Upper lobe of left lung (tissue), 6 donors: ENCODE results near the gene FRAS1. TPM values are rescaled to one million over a fixed set of nuclear protein-coding genes. Genes with fewer than 3 reads are reported as not detected.

Experiments used
- ATAC-seq, 2 donors: fragments of 200-7000 bp; cut with Tn5 transposase; one replicate each; pipeline ENCODE4 v1.9.1; 2022; ENCODE audit warnings: mild to moderate bottlenecking in 2 of 2, moderate library complexity in 2 of 2; ENCODE audit not compliant: low FRiP score in 2 of 2
- DNase-seq, 2 donors: peaks; one replicate each; pipeline ENCODE4 v3.0.0-alpha.2; 2019 to 2020
- H3K27ac ChIP-seq, 4 donors: fragments of 200-600 bp; sonication (generic); one replicate each; pipeline ENCODE4 v1.5.1; 2016 to 2019
- H3K27me3 ChIP-seq, 4 donors: fragments of 200-600 bp; sonication (generic); one replicate each; pipeline ENCODE4 v1.5.1; 2017 to 2019
- H3K36me3 ChIP-seq, 4 donors: fragments of 200-600 bp; sonication (generic); one replicate each; pipeline ENCODE4 v1.5.1; 2016 to 2019
- H3K4me1 ChIP-seq, 4 donors: fragments of 200-600 bp; sonication (generic); one replicate each; pipeline ENCODE4 v1.5.1; 2018 to 2019
- H3K4me3 ChIP-seq, 4 donors: fragments of 200-600 bp; sonication (generic); one replicate each; pipeline ENCODE4 v1.5.1; 2017 to 2019; ENCODE audit warnings: mild to moderate bottlenecking in 2 of 4, moderate library complexity in 1 of 4
- H3K9me3 ChIP-seq, 4 donors: fragments of 200-600 bp; sonication (generic); one replicate each; pipeline ENCODE4 v1.5.1; 2018 to 2019
- EP300 ChIP-seq, 4 donors: sonication (generic); formaldehyde crosslinking; IDR thresholded peaks; one replicate each; pipeline ENCODE4 v1.5.1; 2017; ENCODE audit warnings: antibody characterized with exemption in 4 of 4, control low read depth in 2 of 4
- POLR2A ChIP-seq, 4 donors: fragments of 450-650 bp; IDR thresholded peaks; one replicate each; pipeline ENCODE4 v1.5.1; 2016 to 2017; ENCODE audit warnings: antibody characterized with exemption in 4 of 4, mild to moderate bottlenecking in 2 of 4
- POLR2AphosphoS5 ChIP-seq, 2 donors: sonication (generic); formaldehyde crosslinking; IDR thresholded peaks; one replicate each; pipeline ENCODE4 v1.5.1; 2017; ENCODE audit warnings: antibody characterized with exemption in 2 of 2
- WGBS, 2 donors: methylation state at CpG; one replicate each; pipeline ENCODE4 v1.1.5; 2017 to 2018; 5-methylcytosine and 5-hydroxymethylcytosine counted together
- total RNA-seq, 6 donors: library from RNA; depleted of rRNA in 4 of 6; stranded (reverse); fragments of >200 nt in 4 of 6; gene quantifications; one replicate each; pipeline versions ENCODE4 v1.1.0 to v1.2.1, GENCODE V29; 2016 to 2021
- TF ChIP-seq, protein P1 (sequence below), 6 experiments: fragments of 450-650 bp in 4 of 6; fragments of 200-600 bp in 2 of 6; sonication (generic) in 2 of 6; IDR thresholded peaks; one replicate each; pipeline ENCODE4 v1.5.1; 2016 to 2019; ENCODE audit warnings: antibody characterized with exemption in 6 of 6
- donor health status: DM: no; HTN: no; CAD: no; lungs with moderate emphysema.
- donor health status: DM: no; HTN: yes; CAD: no; lungs with severe emphysema.

The FRAS1 gene
- total RNA-seq, 6 donors from 2014 or later, result 3.9 to 11.2 (median 6.7) TPM

DNA sequence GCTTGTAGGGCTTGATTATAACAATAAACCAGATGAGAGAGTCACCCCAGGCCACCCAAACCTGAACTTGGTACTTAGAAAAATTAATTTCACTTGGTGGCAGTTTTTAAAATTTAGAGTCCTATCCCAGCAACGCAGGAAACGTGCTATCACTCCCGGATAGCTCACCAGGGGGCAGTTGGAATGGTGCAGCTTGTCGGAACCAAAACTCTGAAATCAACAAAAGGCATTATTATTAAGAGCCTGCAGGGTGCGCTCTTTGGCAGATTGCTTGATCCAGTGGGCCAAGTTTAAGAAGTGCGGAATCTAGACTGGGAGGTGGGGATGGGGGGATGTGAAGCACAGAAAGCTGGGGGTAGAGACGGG is 2.4 kb downstream of the FRAS1 start:
- Histone ChIP-seq H3K4me3 (peak overlapping the region in 3 of 4 donors; percentile 47 to 65 (median 64)), H3K27ac (peak overlapping the region in 2 of 4 donors; percentile 70 to 79), H3K27me3 (peaks cover 0 to 17% (median 6%) of the 10 kb centered on the region in 4 donors), H3K4me1 (peaks cover 13 to 33% (median 32%) of the 10 kb centered on the region in 4 donors), H3K9me3 (no peaks in the 10 kb centered on the region), H3K36me3 (no peaks in the 10 kb centered on the region)
- no peak for TF ChIP-seq POLR2A (IDR thresholded peaks at IDR 0.05)
- TF ChIP-seq, protein P1, sequence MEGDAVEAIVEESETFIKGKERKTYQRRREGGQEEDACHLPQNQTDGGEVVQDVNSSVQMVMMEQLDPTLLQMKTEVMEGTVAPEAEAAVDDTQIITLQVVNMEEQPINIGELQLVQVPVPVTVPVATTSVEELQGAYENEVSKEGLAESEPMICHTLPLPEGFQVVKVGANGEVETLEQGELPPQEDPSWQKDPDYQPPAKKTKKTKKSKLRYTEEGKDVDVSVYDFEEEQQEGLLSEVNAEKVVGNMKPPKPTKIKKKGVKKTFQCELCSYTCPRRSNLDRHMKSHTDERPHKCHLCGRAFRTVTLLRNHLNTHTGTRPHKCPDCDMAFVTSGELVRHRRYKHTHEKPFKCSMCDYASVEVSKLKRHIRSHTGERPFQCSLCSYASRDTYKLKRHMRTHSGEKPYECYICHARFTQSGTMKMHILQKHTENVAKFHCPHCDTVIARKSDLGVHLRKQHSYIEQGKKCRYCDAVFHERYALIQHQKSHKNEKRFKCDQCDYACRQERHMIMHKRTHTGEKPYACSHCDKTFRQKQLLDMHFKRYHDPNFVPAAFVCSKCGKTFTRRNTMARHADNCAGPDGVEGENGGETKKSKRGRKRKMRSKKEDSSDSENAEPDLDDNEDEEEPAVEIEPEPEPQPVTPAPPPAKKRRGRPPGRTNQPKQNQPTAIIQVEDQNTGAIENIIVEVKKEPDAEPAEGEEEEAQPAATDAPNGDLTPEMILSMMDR (IDR thresholded peaks at IDR 0.05), result peak in 4 of 6 experiments; percentile 29 to 65 (median 44)
- WGBS, 2 donors, result 4 to 8% methylated on average over 7 of the region's 7 CpGs
- ATAC-seq (peak; percentile 54 to 75), DNase-seq (peak in 1 of 2 donors; percentile 49)

DNA sequence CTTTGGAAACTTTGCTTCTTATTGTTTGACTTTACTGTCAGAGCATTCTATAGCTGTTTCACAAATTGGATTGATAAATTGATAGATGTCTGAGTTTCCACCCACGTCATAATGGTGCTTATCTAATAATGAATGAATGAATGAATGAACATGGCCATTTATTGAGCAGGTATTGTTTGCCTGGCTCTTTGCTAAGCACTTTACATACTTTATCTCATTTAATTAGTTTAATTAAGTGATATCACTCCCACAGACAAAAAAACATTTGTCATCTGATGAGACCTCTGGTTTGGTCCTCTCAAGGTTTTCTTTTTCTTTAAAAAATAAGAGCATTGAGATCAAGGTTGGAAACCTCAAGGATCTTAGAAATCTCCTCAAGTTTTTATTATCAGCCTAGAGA is 2.8 kb downstream of the FRAS1 start:
- Histone ChIP-seq H3K36me3 (no peaks in the 10 kb centered on the region), H3K9me3 (no peaks in the 10 kb centered on the region), H3K4me3 (no peak overlapping the region), H3K4me1 (peaks cover 13 to 33% (median 32%) of the 10 kb centered on the region in 4 donors), H3K27ac (no peak overlapping the region), H3K27me3 (peaks cover 0 to 17% (median 6%) of the 10 kb centered on the region in 4 donors)
- DNase-seq, result no peak
- 38 to 77% methylated on average over 1 of the region's 1 CpG for WGBS, 2 donors
- TF ChIP-seq POLR2AphosphoS5 (IDR thresholded peaks at IDR 0.05) (no peak), POLR2A (IDR thresholded peaks at IDR 0.05) (no peak), EP300 (IDR thresholded peaks at IDR 0.05) (no peak)
- TF ChIP-seq, protein P1 (IDR thresholded peaks at IDR 0.05), result no peak
- ATAC-seq, result no peak

DNA sequence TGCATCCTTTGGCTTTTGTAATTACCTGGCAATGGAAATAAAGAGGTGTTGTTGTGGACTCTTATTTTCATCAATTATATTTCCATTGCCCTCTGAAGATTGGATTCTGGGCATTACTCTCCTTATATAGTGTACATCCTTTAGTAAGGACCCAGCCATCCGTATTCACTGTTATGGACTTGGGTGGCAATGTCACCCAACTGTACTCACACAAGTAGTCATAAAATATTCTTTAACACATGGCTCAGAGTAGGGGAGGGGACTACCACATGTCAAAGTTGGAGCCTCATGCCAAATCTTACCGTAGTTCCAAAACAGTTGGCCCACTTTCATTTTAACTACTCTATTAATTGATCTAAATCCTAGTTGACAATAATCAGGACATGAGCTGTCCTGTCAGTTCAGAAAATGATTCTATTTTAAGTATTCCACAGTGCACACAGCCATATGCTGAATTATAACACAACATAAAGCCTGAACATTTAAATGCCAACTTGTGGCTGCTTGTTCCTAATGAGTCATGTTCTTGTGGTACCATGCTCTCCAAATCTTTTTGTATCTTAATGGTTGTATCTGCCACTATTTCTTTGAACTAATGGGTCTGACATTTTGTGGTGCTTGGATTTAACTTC is 4.9 kb downstream of the FRAS1 start:
- WGBS, 2 donors, result 76 to 78% methylated on average over 2 of the region's 2 CpGs

DNA sequence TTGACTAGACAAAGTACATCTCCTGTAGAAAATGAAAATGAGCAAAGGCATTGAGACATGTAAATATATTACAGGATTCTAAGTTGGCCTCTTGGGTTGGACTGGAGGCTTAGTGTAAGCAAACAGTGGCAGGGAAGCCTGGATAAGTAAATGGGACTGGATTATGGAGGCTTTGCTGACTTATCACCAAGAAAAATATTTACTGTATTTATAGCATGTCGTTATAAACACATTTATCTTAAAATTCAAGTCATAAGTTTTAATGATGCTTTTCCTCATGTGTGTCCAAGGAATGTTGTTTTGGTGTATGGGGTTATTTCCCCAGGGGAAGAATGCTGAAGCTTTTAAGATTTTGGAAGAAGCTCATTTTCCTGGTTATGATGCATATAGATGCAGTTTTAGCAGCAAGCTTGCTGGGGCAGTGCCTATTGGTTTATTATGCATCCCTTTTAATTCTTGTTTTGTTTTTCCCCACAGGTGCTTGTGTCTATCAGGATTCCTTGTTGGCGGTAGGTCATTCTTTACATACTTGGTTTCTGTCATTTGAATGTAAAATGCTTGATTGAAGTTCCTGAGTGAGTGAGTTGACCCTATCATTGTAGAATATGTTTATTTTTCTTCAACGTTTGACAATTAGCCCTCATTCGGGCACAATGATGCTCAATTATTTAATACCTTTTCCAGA is 8.5 kb downstream of the FRAS1 start:
- no peak for DNase-seq
- Histone ChIP-seq H3K9me3 (no peaks in the 10 kb centered on the region), H3K4me1 (no peaks in the 10 kb centered on the region), H3K27ac (no peak overlapping the region), H3K36me3 (no peaks in the 10 kb centered on the region), H3K4me3 (no peak overlapping the region), H3K27me3 (no peaks in the 10 kb centered on the region)
- no peak for ATAC-seq
- 34 to 49% methylated on average over 4 of the region's 4 CpGs for WGBS, 2 donors
- TF ChIP-seq POLR2A (IDR thresholded peaks at IDR 0.05), result no peak
- TF ChIP-seq POLR2AphosphoS5 (IDR thresholded peaks at IDR 0.05), result no peak
- no peak for TF ChIP-seq EP300 (IDR thresholded peaks at IDR 0.05)
- TF ChIP-seq, protein P1 (IDR thresholded peaks at IDR 0.05), result no peak

More for the DNA sequence above, 4.9 kb downstream of the FRAS1 start:
- TF ChIP-seq, protein P1 (IDR thresholded peaks at IDR 0.05), result no peak
- TF ChIP-seq EP300 (IDR thresholded peaks at IDR 0.05) (no peak), POLR2A (IDR thresholded peaks at IDR 0.05) (no peak), POLR2AphosphoS5 (IDR thresholded peaks at IDR 0.05) (no peak)
- H3K27ac ChIP-seq, result no peak overlapping the region
- peaks cover 13 to 24% (median 23%) of the 10 kb centered on the region in 4 donors for H3K4me1 ChIP-seq
- H3K36me3 ChIP-seq, result no peaks in the 10 kb centered on the region
- peaks cover 0 to 9% (median 4%) of the 10 kb centered on the region in 4 donors for H3K27me3 ChIP-seq
- ATAC-seq, result no peak
- DNase-seq, result no peak
- no peak overlapping the region for H3K4me3 ChIP-seq
- H3K9me3 ChIP-seq, result no peaks in the 10 kb centered on the region
